GM18907 (cell line): ENCODE results near the gene TMEM175.

Experiments
- ATAC-seq: cut with Tn5 transposase; IDR thresholded peaks from one replicate; pipeline ENCODE4 v1.9.1; 2021; ENCODE audit warnings: mild to moderate bottlenecking, moderate library complexity; ENCODE audit not compliant: unreplicated experiment

TMEM175 gene, protein sequence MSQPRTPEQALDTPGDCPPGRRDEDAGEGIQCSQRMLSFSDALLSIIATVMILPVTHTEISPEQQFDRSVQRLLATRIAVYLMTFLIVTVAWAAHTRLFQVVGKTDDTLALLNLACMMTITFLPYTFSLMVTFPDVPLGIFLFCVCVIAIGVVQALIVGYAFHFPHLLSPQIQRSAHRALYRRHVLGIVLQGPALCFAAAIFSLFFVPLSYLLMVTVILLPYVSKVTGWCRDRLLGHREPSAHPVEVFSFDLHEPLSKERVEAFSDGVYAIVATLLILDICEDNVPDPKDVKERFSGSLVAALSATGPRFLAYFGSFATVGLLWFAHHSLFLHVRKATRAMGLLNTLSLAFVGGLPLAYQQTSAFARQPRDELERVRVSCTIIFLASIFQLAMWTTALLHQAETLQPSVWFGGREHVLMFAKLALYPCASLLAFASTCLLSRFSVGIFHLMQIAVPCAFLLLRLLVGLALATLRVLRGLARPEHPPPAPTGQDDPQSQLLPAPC

DNA sequence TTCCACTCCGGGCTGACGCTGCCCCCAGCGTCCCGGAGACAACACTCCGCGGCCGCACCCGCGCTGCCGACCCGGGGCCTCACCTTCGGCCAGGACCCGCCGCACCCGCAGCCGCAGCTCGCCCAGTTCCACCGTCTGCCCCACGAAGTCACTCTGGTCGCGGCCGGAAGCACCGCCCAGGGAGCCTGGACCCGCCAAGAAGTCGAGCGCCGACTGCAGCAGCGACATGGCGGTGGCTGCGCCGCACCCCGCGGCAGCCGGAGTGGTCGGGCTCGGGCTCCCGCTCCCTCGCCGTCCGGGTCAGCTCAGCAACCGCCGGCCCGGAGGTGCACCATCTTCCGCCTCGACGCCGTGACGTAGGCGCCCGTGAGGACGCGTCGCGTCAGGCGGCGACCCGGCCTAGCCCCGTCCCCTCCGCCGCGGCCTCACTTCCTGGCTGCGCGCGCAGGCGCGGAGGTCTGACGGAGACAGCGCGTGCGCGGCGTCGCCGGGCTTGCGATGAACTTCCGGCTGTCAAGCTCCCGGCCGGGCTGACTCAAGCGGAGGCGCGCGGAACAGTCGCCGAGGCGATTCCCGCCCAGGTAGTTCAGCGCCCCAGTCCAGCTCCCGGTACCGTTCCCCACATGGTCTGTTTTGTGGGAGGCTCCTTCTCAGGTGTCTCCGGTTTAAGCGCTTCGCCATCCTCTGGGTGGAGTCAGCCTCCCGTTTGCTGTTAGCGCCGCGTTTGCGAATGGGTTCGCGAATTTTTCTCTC, at the start of gene TMEM175, which contains the start of gene GAK:
Gene TMEM175, plus strand, starts transcription at position 501 of the 753 bp plus-strand sequence. CDS start 15,280 bp downstream, outside the sequence.
Gene GAK, minus strand, starts transcription at position 357 of the 753 bp plus-strand sequence. Its CDS starts 129 bp downstream, at position 228.
- ATAC-seq, result peak; percentile 83

DNA sequence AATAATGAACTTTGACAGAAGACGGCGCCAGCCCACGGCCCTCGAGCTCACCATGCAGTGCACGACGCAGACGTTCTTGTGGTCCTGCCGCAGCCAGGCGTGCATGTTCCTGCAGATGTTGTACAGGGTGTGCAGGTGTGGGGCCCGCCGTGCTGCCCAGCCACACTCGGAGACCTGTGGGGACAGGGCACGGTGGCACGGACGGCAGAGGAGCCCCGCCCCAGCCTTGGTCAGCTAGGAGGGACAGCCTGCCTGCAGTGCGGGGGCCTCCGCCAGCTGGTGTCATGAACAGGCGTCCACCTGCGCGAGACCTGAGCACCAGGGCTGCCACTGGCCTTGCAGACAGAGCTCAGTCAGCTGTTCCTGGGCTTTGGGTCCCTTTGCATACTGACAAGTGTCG, 49.6 kb upstream of the TMEM175 start:
- ATAC-seq, result no peak

DNA sequence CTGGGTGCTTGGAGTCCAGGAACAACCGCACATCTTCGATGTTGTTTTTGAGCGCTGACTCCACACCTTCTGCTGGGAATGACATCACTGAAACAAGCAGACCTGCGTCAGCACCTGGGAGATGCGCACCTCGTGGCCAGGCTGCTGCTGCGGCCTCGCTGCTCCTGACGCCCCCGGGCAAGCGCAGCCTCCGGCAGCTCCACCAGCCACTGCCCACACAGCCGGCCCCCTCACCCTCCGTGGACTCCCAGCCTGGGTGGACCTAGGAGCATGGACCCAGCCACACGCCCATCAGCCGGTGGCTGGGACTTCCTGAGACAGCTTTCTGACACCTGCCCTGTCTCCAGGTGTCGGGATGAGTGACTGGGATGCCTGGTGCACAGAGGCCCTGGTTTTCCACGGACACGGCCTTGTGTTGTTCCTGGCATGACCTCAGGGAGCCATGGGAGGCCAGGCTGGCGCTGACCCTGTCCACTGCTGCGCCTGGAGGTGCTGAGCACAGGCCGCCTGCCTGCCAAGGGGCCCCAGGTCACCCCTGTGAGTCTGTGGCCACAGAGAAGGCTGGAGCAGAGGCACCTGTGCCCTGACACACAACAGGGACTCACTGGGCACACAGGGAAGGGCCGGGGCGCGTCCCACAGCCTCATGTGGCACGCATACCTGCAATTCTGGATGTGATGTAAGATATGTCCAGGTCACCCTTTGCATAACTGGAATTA, 48.7 kb upstream of the TMEM175 start:
- no peak for ATAC-seq

DNA sequence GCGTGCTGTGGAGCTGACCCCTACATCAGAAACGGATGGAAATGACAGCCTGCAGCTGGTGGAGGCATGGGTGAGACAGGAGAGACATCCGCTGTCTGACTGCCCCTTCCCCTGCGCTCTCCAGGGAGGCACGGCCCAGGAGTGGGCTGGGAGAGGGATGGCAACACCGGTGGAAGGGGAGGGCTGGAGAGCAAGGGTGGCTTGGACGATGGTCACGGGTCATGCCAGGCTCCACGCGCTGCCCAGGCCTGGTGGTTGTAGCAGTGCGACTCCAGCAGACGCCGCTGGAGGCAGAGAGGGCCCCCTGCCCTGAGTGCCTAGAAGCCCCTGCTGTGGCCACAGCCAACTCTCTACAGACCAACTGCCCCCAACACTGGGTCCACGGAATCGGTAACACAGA, 48.0 kb upstream of the TMEM175 start:
- no peak for ATAC-seq

DNA sequence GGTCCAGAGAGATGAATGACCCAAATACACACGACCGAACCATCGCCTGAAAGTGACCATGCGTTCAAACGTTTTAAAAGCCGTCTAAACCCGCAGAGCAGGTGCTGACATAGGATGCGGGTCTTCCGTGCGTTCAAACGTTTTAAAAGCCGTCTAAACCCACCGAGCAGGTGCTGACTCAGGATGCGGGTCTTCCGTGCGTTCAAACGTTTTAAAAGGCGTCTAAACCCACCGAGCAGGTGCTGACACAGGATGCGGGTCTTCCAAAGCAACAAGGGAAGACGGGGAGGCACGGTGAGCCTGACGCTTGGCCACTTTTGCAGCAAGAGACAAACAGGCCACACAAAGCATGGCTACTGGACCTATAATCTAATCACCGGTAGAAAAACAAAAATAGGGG, 47.4 kb upstream of the TMEM175 start:
- no peak for ATAC-seq

DNA sequence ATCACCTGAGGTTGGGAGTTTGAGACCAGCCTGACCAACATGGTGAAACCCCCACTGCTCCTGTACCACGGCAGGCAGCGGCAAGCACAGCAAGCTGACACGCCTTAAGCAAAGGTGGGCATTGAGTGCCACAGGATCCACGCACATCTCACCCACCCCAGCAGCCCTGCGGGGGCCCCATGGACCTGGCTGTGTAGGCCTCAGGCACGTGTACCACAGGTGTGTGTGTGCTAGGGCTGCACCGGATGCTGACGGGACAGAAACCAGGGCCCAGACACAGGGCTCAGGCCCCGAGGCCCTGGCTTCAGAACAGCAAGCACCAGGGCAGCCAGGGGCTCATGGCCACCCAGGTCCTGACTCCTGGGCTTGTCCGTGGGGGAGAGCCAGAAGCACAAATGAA, 46.9 kb upstream of the TMEM175 start:
- ATAC-seq, result no peak

DNA sequence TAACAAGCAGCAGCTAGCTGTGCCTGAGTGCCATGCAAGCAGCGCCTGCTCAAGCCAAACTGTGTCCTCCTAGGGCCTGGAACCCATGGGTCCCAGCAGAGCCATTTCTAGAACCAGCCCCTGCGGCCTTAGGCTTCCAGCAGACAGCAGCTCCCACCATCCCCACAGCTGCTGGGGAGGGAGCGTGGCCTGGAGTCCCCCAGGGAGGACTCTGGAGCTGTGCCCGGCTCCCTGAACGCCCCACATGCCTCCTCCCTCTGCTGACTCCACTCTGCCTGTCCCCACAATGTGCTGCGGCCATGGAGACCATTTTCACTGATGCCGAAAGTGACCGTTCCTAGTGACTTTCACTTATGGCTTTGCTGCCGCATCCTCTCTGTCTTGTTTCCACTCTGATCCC, 46.0 kb upstream of the TMEM175 start:
- no peak for ATAC-seq

DNA sequence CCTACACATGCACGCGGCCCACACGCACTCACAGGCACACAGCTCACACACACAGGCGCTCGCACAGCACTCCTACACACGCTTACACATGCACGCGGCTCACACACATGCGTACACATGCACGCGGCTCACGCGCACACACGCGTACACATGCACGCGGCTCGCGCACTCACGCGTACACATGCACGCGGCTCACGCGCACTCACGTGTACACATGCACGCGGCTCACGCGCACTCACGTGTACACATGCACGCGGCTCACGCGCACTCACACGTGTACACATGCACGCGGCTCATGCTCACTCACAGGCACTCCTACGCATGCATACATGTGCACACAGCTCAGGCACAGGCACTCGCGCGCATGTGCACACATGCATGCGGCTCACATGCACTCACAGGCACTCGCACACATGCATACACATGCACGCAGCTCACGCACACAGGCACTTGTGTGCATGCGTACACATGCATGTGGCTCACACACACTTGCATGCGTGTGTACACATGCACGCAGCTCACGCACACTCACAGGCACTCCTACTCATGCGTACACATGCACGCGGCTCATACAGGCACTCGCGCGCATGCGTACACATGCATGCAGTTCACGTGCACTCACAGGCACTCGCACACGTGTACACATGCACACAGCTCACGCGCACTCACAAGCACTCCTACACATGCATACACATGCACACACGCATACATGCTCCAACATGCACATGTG, 45.1 kb upstream of the TMEM175 start:
- ATAC-seq, result no peak

DNA sequence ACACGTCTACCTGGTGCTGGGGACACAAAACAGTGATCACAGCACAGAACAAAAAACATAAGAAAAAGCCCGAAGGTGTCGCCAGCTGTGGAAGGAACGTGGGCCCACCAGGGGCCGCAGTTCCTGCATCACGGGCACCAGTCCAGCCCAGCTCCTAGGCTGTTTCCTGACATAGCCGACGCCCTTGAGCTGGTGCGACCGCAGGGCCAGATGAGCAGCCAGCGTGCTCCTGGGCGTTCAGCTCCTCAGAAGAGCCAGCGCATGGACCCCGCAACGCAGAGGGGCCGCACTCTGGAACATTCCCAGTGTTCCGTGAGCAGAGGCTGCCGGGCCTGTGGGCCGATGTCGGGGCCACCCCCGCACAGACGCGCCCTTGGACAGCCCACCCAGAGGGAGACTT, 44.2 kb upstream of the TMEM175 start:
- ATAC-seq, result no peak

DNA sequence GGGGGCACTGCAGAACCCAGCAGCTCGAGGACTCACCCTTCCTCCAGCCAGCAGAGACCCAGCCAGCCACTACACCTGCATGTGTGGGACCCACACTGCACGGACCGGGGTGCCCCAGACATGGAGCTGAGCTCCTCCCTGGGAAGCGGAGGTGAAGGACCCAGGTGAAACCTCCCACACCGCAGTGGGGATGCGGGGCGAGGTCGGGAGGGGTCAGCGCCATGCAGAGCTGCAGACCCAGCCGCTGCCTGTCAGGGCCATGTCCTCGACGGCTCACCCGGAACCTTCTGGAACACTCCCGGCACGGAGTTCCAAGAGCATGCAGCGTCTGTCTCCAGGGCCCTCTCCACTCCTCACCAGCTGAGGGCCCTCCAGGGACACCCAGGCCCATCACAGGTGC, 42.7 kb upstream of the TMEM175 start:
- ATAC-seq, result no peak

DNA sequence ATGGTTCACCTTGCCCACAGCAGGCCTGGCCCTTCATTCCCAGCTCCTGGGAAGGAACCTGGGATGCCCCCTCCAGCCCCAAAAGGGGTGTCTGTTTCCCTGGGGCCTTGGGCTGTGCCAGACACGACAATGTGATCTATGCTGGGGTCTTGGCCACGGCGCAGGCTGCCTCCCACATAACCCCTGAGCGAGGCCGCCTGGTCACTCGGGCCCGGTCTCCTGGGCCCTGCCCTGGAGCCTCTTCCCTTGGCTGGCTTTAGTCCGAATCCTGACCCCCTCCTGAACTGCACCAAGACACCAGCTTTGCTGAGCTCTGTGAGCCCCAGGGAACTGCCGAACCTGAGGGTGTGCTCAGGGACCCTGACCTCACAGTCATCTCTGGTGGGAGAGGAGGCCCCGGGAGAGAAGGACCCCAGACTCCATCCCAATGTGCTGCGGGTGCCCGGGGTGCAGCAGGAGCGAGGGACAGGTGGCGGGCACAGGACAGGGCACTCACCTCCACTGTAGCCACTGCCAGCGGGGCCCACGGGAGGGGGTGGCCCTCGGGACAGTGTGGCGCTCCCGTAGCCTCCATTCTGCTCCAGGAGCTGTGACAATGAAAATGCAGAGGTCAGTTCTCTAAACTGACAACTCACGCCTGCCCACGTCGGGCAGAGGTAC, 42.1 kb upstream of the TMEM175 start:
- ATAC-seq, result no peak

DNA sequence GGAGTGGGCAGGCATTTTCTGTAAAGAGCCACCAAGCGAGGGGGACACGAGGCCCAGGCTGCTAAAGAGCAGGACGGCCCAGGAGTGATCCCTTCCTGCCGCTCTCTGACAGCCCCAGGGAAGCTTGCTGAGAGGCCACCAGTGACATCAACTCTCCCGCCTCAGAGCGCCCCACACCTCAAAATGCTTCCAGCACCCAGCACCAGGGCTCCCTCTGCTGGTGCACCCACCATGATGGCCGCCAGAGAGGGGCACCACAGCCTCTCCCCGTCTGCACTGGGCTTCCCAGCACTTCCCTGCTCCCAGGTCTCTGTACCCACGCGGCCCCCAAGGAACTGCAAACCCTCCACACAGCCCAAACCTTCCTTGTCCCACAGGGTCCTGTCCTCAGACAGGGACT, 40.5 kb upstream of the TMEM175 start:
- ATAC-seq, result no peak

DNA sequence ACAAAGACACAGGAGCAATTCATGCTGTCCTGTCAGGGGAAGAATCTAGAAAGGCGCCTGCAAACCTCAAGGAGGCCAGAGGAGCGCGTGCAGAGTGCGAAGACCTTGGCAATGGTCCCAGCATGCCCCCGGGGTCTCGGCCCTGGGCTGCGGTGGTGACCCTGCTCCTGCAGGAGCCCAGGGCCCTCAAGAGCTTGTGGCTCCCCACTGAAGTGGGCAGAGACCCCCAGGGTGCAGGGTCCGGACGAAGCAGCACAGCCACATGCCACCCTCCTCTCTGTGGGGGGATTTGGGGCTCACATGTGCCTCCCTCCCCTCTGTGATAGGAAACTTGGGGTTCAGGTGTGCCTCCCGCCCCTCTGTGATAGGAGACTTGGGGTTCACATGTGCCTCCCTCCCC, 39.5 kb upstream of the TMEM175 start:
- no peak for ATAC-seq

DNA sequence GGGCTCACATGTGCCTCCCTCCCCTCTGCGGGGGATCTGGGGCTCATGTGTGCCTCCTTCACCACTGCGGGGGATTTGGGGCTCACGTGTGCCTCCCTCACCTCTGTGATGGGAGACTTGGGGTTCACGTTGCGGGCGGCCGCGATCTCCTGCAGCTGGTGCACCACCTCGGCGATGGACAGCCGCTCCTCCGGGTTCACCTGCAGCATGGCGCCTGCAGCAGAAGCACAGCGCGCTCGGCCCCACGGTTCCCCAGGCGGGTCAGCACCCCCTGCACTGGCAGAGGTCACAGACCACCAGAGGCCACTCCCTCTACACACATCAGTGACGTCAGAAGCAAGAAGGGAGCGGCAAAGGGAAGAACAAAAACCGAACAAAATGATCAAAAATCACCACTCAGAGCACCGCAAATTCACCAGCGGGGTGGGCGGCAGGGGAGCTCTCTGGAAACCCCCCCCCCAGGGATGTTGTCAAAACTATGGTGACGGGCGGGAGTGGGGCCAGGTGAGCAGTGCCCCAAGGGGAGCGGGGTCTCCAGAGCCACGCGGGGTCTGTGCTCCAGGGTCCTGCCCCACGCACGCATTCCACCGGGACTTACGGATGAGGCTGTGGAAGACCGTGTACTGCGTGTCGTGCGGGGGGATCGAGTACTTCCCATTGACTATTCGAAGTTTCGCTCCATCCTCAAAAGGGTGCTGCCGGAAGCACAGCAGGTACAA, 38.8 kb upstream of the TMEM175 start:
- ATAC-seq, result no peak

DNA sequence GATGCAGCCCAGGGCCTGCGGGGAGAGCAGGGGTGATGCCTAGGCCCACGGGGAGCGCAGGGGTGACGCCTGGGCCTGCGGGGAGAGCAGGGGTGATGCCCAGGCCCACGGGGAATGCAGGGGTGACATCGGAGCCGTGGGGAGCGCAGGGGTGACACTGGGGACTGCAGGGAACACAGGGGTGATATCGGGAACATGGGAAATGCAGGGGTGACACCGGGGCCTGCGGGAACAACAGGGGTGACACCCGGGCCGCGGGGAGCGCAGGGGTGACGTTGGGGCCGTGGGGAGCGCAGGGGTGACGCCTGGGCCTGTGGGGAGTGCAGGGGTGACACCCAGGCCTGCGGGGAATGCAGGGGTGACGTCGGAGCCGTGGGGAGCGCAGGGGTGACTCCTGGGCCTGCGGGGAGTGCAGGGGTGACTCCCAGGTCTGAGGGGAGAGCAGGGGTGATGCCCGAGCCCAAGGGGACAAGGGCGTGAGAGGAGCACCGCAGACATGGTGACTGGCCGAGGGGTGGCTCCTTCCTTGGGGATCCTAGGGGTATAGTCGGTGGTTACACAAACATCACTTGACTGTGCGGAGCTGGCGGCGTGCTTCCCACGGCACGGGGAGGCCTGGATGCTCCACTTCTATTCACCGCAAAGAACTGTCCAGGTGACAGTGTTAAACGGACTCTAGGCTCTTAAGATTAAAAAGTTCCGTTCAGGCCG, 38.1 kb upstream of the TMEM175 start:
- no peak for ATAC-seq

DNA sequence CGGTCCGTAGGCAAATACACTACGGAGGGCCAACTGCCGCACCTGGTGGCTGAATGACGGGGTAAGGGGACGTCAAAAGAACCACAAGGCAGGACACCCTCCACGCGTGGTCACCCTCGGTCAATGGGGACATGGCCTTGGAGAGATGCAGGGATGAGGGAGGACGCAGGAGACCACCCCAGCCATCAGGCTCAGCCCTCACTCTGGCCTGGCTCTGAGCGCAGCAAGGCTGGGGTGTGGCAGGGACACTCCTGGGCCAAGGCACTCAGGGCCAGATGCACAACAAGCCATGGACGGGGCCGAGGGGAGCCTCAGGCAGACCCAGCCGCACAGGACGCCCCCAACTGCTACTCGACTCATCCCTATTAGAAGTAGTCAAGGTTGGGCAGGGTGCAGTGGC, 36.7 kb upstream of the TMEM175 start:
- no peak for ATAC-seq

DNA sequence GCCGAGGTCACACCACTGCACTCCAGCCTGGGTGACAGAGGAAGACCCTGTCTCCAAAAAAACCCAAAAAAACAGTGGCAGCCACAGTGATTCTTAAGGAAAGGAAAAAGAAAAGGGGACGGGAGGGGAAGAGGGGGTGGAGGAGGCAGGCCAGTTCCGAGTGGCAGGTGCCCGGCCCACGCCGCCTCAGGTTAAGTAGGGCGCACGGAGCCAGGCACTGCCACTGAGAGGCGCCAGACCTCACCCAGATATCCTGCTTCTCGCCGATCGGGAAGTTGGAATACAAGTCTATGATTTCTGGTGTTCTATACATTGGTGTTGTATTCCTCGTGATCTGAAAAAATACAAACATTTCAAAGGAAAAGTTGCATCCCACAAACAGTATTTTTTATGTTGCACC, 36.0 kb upstream of the TMEM175 start:
- no peak for ATAC-seq

DNA sequence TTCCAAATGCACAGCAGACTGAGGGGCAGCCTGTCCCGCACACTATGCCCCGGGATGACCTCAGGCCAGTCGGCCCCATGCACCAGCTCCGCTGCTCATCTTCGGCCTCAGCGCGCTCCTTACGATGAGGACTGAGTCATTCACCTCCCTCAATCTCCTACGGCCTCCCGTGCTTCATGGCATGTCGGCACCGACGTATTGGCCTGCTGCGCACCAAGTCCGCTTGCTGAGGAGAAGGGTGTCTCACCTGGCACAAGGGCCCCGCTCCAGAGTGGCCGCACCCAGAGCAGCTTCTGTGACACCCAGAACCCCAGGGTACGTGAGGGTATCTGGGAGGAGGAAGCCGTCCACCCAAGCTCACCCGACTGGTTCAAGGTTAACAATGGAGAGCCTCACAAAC, 35.6 kb upstream of the TMEM175 start:
- no peak for ATAC-seq

DNA sequence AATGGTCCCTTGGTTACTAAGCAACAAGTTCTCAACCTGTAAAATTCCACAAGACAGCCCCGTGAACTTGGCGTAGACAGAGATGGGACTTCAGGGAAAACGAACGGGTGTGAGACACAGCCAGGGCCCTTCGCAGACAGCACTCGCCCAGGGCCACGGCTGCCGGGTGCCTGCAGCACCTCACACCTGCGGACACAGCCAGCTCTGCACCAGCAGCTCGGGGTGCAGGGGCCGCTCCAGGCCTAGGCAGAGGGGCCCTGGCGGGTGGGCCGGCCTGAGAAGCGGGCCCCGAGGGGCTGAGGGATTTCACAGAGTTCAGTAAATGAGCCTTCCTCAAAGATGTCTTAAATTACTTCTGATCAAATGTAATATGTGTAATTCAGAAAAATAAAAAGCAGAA, 34.1 kb upstream of the TMEM175 start:
- no peak for ATAC-seq
